HFFc6 (cell line): ENCODE results near the gene KMT2C. TPM values are rescaled to one million over a fixed set of nuclear protein-coding genes. Genes with fewer than 3 reads are reported as not detected.
A peak's percentile ranks its signal among the peaks of the same experiment; 100 is the strongest.

Experiments used
- DNase-seq: peaks from one replicate; pipeline ENCODE4 v3.0.0-alpha.2; 2018
- H3K27ac Mint-ChIP-seq: 2 replicates; pipeline ENCODE4 v1.8.0; 2020; ENCODE audit warnings: mild to moderate bottlenecking, mixed read lengths
- H3K27me3 Mint-ChIP-seq: 2 replicates; pipeline ENCODE4 v1.8.0; 2021; ENCODE audit warnings: mild to moderate bottlenecking, moderate library complexity, mixed read lengths; ENCODE audit not compliant: insufficient read depth
- H3K36me3 Mint-ChIP-seq: 2 replicates; pipeline ENCODE4 v1.8.0; 2021; ENCODE audit warnings: low read depth, mixed read lengths
- H3K4me1 Mint-ChIP-seq: 2 replicates; pipeline ENCODE4 v1.8.0; 2020; ENCODE audit warnings: low read depth, mixed read lengths
- H3K4me3 Mint-ChIP-seq: 2 replicates; pipeline ENCODE4 v1.8.0; 2020; ENCODE audit warnings: mild to moderate bottlenecking, moderate library complexity, mixed read lengths
- H3K9me3 Mint-ChIP-seq: 2 replicates; pipeline ENCODE4 v1.8.0; 2020; ENCODE audit warnings: mild to moderate bottlenecking, mixed read lengths
- CTCF ChIP-seq: fragments of 200-600 bp; sonication (generic); IDR thresholded peaks from 2 replicates; pipeline ENCODE4 v1.5.0; 2021; ENCODE audit warnings: antibody characterized with exemption, mild to moderate bottlenecking
- total RNA-seq, 6 experiments: library from RNA; stranded (reverse); fragmentation: NEBNext Ultra II Directional; extraction: Animal tissue kit (Norgen Biotek cat#: 25700); gene quantifications; 2 replicates in 1 of 6; 3 replicates in 5 of 6; pipeline ENCODE4 v1.2.3, GENCODE V29; 2021

KMT2C gene
- total RNA-seq, 6 experiments from 2014 or later: 23.5 to 30.8 (median 26.0) TPM

DNA sequence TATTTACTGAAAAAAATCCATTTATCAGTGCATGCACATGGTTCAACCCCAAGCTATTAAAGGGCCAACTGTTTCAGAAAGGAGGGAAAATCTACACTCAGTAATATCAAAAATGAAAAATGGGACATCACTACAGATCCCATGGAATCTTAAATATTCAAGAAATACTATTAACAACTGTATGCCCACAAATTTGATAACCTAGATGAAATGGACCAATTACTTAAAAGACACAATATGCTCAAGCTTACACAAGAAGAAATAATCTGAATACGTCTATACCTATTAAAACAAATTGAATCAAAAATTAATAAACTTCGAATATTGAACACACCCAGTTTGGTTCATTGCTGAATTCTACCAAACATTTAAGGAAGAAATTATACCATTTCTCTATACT lies 87.9 kb downstream of the KMT2C start:
- Mint-ChIP-seq H3K36me3 (peaks cover 25% of the 10 kb centered on the region), H3K27me3 (no peaks in the 10 kb centered on the region; the same call in 1 of the 2 replicates), H3K4me3 (no peak overlapping the region), H3K27ac (no peak overlapping the region), H3K9me3 (no peaks in the 10 kb centered on the region; the same call in 1 of the 2 replicates), H3K4me1 (no peaks in the 10 kb centered on the region)
- no peak for TF ChIP-seq CTCF
- no peak for DNase-seq

- peaks cover 12% of the 10 kb centered on the region for H3K36me3 Mint-ChIP-seq
- peaks cover 2% of the 10 kb centered on the region; the same call in 1 of the 2 replicates for H3K27me3 Mint-ChIP-seq
- no peak overlapping the region for H3K4me3 Mint-ChIP-seq
- DNase-seq: no peak
- no peak for TF ChIP-seq CTCF
- H3K9me3 Mint-ChIP-seq: no peaks in the 10 kb centered on the region; the same call in 1 of the 2 replicates
- H3K4me1 Mint-ChIP-seq: peaks cover 6% of the 10 kb centered on the region
- no peak overlapping the region for H3K27ac Mint-ChIP-seq
Observed at GRCh38 chr7:152344253-152344652, 91.5 kb downstream of the KMT2C start.

DNA sequence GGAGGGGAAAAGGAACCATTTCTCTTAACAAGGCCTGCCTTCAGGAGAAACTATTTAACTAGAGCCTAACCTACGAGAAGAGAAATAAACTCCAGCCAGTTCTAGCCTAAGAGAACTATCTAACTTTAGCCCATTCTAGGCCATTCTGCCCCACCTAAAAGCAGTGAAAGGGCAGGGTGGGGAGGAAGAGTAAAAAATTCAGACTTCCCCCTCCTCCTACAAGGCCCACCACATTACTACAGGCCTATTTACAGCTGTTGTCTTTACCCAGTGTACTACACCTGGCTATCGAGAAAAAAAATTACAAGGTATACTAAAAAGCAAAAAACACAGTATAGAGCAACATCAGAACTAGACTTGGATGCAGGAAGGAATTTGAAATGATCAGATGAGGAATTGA lies 93.0 kb downstream of the KMT2C start:
- DNase-seq: no peak
- no peak for TF ChIP-seq CTCF
- no peaks in the 10 kb centered on the region; the same call in 1 of the 2 replicates for H3K9me3 Mint-ChIP-seq
- peaks cover 6% of the 10 kb centered on the region for H3K4me1 Mint-ChIP-seq
- H3K4me3 Mint-ChIP-seq: no peak overlapping the region
- peaks cover 2% of the 10 kb centered on the region; the same call in 1 of the 2 replicates for H3K36me3 Mint-ChIP-seq
- peak overlapping the region; percentile 12; the same call in 1 of the 2 replicates for H3K27ac Mint-ChIP-seq
- peaks cover 2% of the 10 kb centered on the region; the same call in 1 of the 2 replicates for H3K27me3 Mint-ChIP-seq

- Mint-ChIP-seq H3K27me3 (peaks cover 2% of the 10 kb centered on the region; the same call in 1 of the 2 replicates), H3K36me3 (no peaks in the 10 kb centered on the region; the same call in 1 of the 2 replicates), H3K4me1 (peaks cover 6% of the 10 kb centered on the region), H3K9me3 (no peaks in the 10 kb centered on the region; the same call in 1 of the 2 replicates), H3K27ac (no peak overlapping the region), H3K4me3 (no peak overlapping the region)
- no peak for TF ChIP-seq CTCF
- DNase-seq: no peak
Observed at GRCh38 chr7:152341914-152342236, 93.9 kb downstream of the KMT2C start.

DNA sequence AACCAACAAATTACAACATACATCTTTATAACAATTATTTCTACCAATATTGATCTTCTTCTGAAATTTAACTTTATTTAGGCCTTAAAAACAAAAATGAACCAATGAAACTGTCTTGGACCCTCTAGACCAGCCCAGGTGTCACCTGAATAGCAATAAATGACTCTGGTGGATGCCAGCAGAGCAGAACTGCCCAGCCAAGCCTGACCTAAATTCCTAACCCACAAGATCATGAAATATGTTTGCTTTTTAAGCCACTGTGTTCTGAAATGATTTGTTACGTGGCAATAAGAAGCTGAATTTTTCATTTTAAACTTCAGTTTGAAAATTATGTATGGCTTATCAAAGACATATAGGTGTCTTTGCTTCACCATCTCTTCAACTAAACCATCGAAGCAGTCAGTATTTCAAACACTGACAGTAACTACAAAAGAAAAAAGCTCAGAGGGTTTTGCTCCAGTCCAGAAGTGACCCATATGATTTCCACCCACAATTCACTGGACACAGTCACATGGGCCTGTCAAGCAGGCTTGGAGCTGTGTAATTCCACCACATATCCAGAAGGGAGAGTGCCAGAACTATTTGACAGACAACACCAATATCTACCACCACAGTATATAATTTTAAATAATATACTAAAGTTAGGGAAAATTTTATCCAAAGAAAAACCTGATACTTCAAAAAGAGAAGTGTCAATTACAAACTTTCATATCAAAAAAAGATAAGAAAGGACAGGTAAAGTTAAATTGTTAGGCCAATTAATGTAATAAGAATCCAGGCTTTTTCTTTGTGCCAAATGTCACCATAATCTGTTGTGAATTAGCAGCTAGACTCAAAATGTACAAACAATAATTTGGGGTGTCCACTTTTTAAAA lies 94.5 kb downstream of the KMT2C start:
- H3K4me3 Mint-ChIP-seq: no peak overlapping the region
- DNase-seq: peak; percentile 70
- no peaks in the 10 kb centered on the region for H3K9me3 Mint-ChIP-seq
- no peak overlapping the region; the same call in 1 of the 2 replicates for H3K27ac Mint-ChIP-seq
- peaks cover 2% of the 10 kb centered on the region; the same call in 1 of the 2 replicates for H3K27me3 Mint-ChIP-seq
- peak; percentile 77 for TF ChIP-seq CTCF
- H3K4me1 Mint-ChIP-seq: peaks cover 6% of the 10 kb centered on the region
- H3K36me3 Mint-ChIP-seq: no peaks in the 10 kb centered on the region
